Heart right ventricle (tissue), 16 donors: ENCODE measurements around the gene SUMO1. TPM values are rescaled to one million over a fixed set of nuclear protein-coding genes. Genes with fewer than 3 reads are reported as not detected.

ENCODE experiments used
- ATAC-seq, 8 donors: fragments of 200-7000 bp; cut with Tn5 transposase; one replicate each; pipeline ENCODE4 v1.9.1; 2020; ENCODE audit warnings: mild to moderate bottlenecking in 8 of 8, moderate library complexity in 8 of 8, moderate number of reproducible peaks in 1 of 8
- DNase-seq, 2 donors: peaks; one replicate each; pipeline ENCODE4 v3.0.0-alpha.2; 2020
- H3K27ac ChIP-seq, 10 donors: fragments of 200-600 bp; sonication (generic) in 2 of 10; one replicate each; pipeline versions ENCODE4 v1.5.0 to v1.8.0; 2020 to 2022; ENCODE audit warnings: mild to moderate bottlenecking in 3 of 10
- H3K27me3 ChIP-seq, 7 donors: fragments of 200-600 bp; one replicate each; pipeline ENCODE4 v1.8.0; 2021 to 2022; ENCODE audit warnings: mild to moderate bottlenecking in 2 of 7
- H3K36me3 ChIP-seq, 9 donors: fragments of 200-600 bp; sonication (generic) in 1 of 9; one replicate each; pipeline versions ENCODE4 v1.5.0 to v1.8.0; 2020 to 2022; ENCODE audit warnings: mild to moderate bottlenecking in 2 of 9
- H3K4me1 ChIP-seq, 9 donors: fragments of 200-600 bp; sonication (generic) in 1 of 9; one replicate each; pipeline versions ENCODE4 v1.5.0 to v1.8.0; 2020 to 2022; ENCODE audit warnings: mild to moderate bottlenecking in 4 of 9
- H3K4me3 ChIP-seq, 10 donors: fragments of 200-600 bp; sonication (generic) in 2 of 10; one replicate each; pipeline versions ENCODE4 v1.5.0 to v1.8.0; 2020 to 2022; ENCODE audit warnings: mild to moderate bottlenecking in 7 of 10, moderate library complexity in 2 of 10
- H3K9me3 ChIP-seq, 11 donors: fragments of 200-600 bp in 10 of 11; sonication (generic) in 2 of 11; one replicate each; pipeline versions ENCODE4 v1.5.0 to v1.8.0; 2013 to 2022; ENCODE audit warnings: mild to moderate bottlenecking in 2 of 11, control low read depth in 1 of 11, moderate library complexity in 1 of 11
- WGBS, 2 donors: extraction: QIAGEN DNeasy Blood & Tissue Kit; methylation state at CpG; one replicate each; pipeline ENCODE4 v1.1.7; 2013; ENCODE audit warnings: inconsistent platforms in 1 of 2; 5-methylcytosine and 5-hydroxymethylcytosine counted together
- intact Hi-C, 10 donors: fragments of 100-400 bp; cut with DNase I; formaldehyde crosslinking; loops; one replicate each; pipeline versions ENCODE4 v1.11.1 to v1.14.2; 2022
- polyA plus RNA-seq, 2 donors: library from polyadenylated mRNA; stranded (reverse); fragments of 200-250 nt; gene quantifications; one replicate each; pipeline ENCODE4 v1.2.3, GENCODE V29; 2013
- total RNA-seq, 10 donors: library from RNA; stranded (reverse); fragmentation: NEBNext Ultra II Directional in 3 of 10; extraction: Animal tissue kit (Norgen Biotek cat#: 25700) in 3 of 10; gene quantifications; one replicate each; pipeline versions ENCODE4 v1.2.1 to v1.2.4, GENCODE V29; 2021 to 2023
- TF ChIP-seq, protein P1 (sequence below), 9 donors: fragments of 200-600 bp; sonication (generic) in 2 of 9; IDR thresholded peaks; one replicate each; pipeline versions ENCODE4 v1.5.0 to v1.8.0; 2021 to 2022; ENCODE audit warnings: antibody characterized with exemption in 9 of 9, mild to moderate bottlenecking in 5 of 9, moderate library complexity in 1 of 9
- donor health status: Arrhythmogenic right ventricular cardiomyopathy.
- donor health status: ischemic (EF 13 %, LVEDD 7.1; RV severe dilation, severe dysfunction).
- donor health status: healthy with polysubstance abuse.
- donor health status: DM: no; HTN: yes; CAD: no.
- donor health status: DM: no; HTN: no; CAD: no.
- donor health status: ischemic (EF 25% LVEDD 6.9; RV normal size, moderate dysfunction).
- donor health status: ischemic (EF 25% LVEDD 5.7; RV mildly dilated, moderate dysfunction).
- donor health status: healthy.
- donor health status: DM: yes; HTN: yes; CAD: no.
- donor health status: Ischemic cardiomyopathy.
- donor health status: ischemic (EF 35%, LVEDD 5.7; RV mildly dilated, moderate dysfunction).
- donor health status: nonischemic (EF 11% LVEDD 7.7; RV severe dilation, severe dysfunction).
- donor health status: DM: yes; HTN: yes; CAD: no.
- donor health status: PGD.
- donor health status: ischemic (EF 29% LVEDD 5.4; RV normal size, mild dysfunction).
- donor health status: nonischemic (EF 23%, LVEDD 6.1; RV moderate dilation, normal function).

Gene SUMO1
- total and polyA plus RNA-seq, 12 donors, result 62.2 to 72.8 (median 67.7) TPM

GRCh38 chr2:202169131-202169530 is 69.3 kb downstream of the SUMO1 start:
- TF ChIP-seq, protein P1, sequence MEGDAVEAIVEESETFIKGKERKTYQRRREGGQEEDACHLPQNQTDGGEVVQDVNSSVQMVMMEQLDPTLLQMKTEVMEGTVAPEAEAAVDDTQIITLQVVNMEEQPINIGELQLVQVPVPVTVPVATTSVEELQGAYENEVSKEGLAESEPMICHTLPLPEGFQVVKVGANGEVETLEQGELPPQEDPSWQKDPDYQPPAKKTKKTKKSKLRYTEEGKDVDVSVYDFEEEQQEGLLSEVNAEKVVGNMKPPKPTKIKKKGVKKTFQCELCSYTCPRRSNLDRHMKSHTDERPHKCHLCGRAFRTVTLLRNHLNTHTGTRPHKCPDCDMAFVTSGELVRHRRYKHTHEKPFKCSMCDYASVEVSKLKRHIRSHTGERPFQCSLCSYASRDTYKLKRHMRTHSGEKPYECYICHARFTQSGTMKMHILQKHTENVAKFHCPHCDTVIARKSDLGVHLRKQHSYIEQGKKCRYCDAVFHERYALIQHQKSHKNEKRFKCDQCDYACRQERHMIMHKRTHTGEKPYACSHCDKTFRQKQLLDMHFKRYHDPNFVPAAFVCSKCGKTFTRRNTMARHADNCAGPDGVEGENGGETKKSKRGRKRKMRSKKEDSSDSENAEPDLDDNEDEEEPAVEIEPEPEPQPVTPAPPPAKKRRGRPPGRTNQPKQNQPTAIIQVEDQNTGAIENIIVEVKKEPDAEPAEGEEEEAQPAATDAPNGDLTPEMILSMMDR (IDR thresholded peaks at IDR 0.05), result no peak
- no peak overlapping the region for H3K27ac ChIP-seq
- H3K27me3 ChIP-seq, result peaks cover 0 to 13% (median 0%) of the 10 kb centered on the region in 7 donors
- intact Hi-C loops, result no loop called here
- no peak for ATAC-seq
- H3K9me3 ChIP-seq, result no peaks in the 10 kb centered on the region
- DNase-seq, result no peak
- no peaks in the 10 kb centered on the region for H3K36me3 ChIP-seq
- peaks cover 0 to 19% (median 6%) of the 10 kb centered on the region in 9 donors for H3K4me1 ChIP-seq
- no peak overlapping the region for H3K4me3 ChIP-seq

- H3K36me3 ChIP-seq, result no peaks in the 10 kb centered on the region
- no peaks in the 10 kb centered on the region for H3K9me3 ChIP-seq
- peaks cover 0 to 7% (median 0%) of the 10 kb centered on the region in 7 donors for H3K27me3 ChIP-seq
- WGBS, 2 donors, result 65 to 66% methylated on average over 1 of the region's 1 CpG
- no peak overlapping the region for H3K4me3 ChIP-seq
- H3K4me1 ChIP-seq, result peaks cover 0 to 9% (median 0%) of the 10 kb centered on the region in 9 donors
- H3K27ac ChIP-seq, result no peak overlapping the region
- intact Hi-C loops, result no loop called here
- TF ChIP-seq, protein P1 (IDR thresholded peaks at IDR 0.05), result no peak
- ATAC-seq, result no peak
- no peak for DNase-seq
Measured at GRCh38 chr2:202165945-202166344, 72.5 kb downstream of the SUMO1 start.

DNA sequence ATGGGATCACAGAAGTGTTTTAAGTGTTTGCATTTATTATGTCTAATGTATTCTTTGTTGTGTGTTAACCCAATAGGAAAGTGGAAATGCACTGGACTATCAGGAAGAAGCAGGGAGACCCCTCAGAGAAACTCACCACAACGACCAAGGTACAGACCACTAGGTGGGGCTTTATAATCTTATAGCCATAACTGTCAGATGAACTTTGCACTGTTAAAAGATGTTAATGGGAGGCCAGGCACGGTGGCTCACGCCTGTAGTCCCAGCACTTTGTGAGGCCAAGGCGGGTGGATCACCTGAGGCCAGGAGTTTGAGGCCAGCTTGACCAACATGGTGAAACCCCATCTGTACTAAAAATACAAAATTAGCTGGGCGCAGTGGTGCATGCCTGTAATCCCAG is 73.2 kb downstream of the SUMO1 start:
- no peak overlapping the region for H3K27ac ChIP-seq
- no peaks in the 10 kb centered on the region for H3K36me3 ChIP-seq
- peaks cover 0 to 2% (median 0%) of the 10 kb centered on the region in 7 donors for H3K27me3 ChIP-seq
- H3K4me1 ChIP-seq, result peaks cover 0 to 14% (median 0%) of the 10 kb centered on the region in 9 donors
- H3K9me3 ChIP-seq, result no peaks in the 10 kb centered on the region
- intact Hi-C loops, result no loop called here
- whole genome bisulfite sequencing, 2 donors, result 83 to 86% methylated on average over 5 of the region's 5 CpGs
- H3K4me3 ChIP-seq, result no peak overlapping the region
- TF ChIP-seq, protein P1 (IDR thresholded peaks at IDR 0.05), result no peak
- DNase-seq (no peak), ATAC-seq (no peak)

DNA sequence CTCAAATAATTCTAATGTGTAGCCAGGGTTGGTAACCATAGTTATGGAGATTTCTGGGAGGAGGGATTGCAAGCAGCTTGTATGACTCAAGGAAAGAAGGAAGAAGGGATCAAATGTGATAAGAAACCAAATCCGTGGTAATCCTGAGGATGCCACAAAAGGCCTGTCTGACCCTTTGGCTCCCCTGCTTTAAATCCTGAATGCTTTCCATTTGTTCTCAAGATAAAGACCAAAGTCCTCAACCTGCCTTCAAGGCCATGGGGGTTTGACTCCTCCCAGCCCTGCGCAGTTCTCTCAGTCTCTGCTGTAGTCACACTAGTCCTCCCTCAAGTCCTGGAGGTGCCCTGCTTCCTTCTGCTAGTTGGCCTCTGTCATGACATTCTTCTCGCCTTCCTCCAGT is 74.0 kb downstream of the SUMO1 start:
- no peaks in the 10 kb centered on the region for H3K27me3 ChIP-seq
- H3K9me3 ChIP-seq, result no peaks in the 10 kb centered on the region
- H3K4me1 ChIP-seq, result peaks cover 0 to 14% (median 0%) of the 10 kb centered on the region in 9 donors
- ATAC-seq (no peak), DNase-seq (no peak)
- no peak overlapping the region for H3K4me3 ChIP-seq
- TF ChIP-seq, protein P1 (IDR thresholded peaks at IDR 0.05), result no peak
- WGBS, 2 donors, result 67 to 72% methylated on average over 3 of the region's 3 CpGs
- H3K36me3 ChIP-seq, result no peaks in the 10 kb centered on the region
- intact Hi-C loops, result loop anchor here in 2 of 10 donors (1.0 to 5.0 kb wide), 3 partner anchors 15 to 302 kb away; no protein-coding TSS in a partner anchor
- no peak overlapping the region for H3K27ac ChIP-seq
